Thoracic aorta (tissue), 2 donors: Measurements from ENCODE around the gene KLHL15. TPM values are rescaled to one million over a fixed set of nuclear protein-coding genes. Genes with fewer than 3 reads are reported as not detected.

Experiments
- ATAC-seq: fragments of 150-250 bp; one replicate; pipeline ENCODE4 v1.8.0; 2017; ENCODE audit warnings: low read depth; ENCODE audit not compliant: insufficient number of reproducible peaks, low FRiP score
- DNase-seq: peaks from one replicate; pipeline ENCODE4 v3.0.0-alpha.2; 2020; ENCODE audit warnings: low spot score
- H3K27ac ChIP-seq, 2 donors: fragments of 200-600 bp; sonication (generic); 1 replicate in 1 of 2; 2 replicates in 1 of 2; pipeline ENCODE4 v1.5.1; 2016; ENCODE audit warnings: mild to moderate bottlenecking in 2 of 2, moderate library complexity in 2 of 2
- H3K27me3 ChIP-seq: fragments of 200-600 bp; sonication (generic); replicated peaks from 2 replicates; pipeline ENCODE4 v1.6.0; 2016; ENCODE audit warnings: mild to moderate bottlenecking; ENCODE audit not compliant: insufficient read depth
- H3K36me3 ChIP-seq: fragments of 200-600 bp; sonication (generic); one replicate; pipeline ENCODE4 v1.5.1; 2016
- H3K4me1 ChIP-seq, 2 donors: fragments of 200-600 bp; sonication (generic); 1 replicate in 1 of 2; 2 replicates in 1 of 2; pipeline versions ENCODE4 v1.5.1 to v1.6.0; 2016; ENCODE audit warnings: low read depth in 2 of 2, mild to moderate bottlenecking in 1 of 2; ENCODE audit not compliant: control insufficient read depth in 1 of 2
- H3K4me3 ChIP-seq: fragments of 200-600 bp; sonication (generic); 2 replicates; pipeline ENCODE4 v1.5.1; 2016; ENCODE audit warnings: mild to moderate bottlenecking
- H3K9me3 ChIP-seq: fragments of 200-600 bp; sonication (generic); 2 replicates; pipeline ENCODE4 v1.5.1; 2016
- CTCF ChIP-seq: fragments of 200-600 bp; sonication (generic); IDR thresholded peaks from one replicate; pipeline ENCODE4 v1.5.1; 2019; ENCODE audit warnings: antibody characterized with exemption
- total RNA-seq, 2 donors: library from RNA; depleted of rRNA; stranded (reverse); fragments of >200 nt; gene quantifications; one replicate each; pipeline versions ENCODE4 v1.1.0 to v1.2.3, GENCODE V29; 2016

KLHL15 gene
- total RNA-seq, 2 donors from 2014 or later = 4.7 to 13.1 TPM

DNA sequence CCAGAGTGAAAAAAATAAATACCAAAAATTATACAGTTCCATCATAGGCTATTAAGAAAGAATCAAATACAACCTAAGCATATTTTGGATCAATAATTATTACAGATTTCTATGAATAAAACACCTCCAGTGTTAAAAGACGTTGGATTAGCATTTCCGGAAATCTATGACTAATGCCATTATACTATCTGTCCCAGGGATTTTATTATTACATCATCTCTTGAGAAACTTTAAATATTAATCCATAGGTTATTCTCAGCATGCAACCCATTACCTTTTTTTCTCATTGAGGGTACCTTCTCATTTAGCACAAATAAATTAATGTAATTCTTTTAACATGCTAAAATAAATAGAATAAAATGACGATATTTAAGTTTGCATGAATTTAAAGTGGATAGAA lies 74.6 kb downstream of the KLHL15 start:
- Histone ChIP-seq H3K9me3 (no peaks in the 10 kb centered on the region), H3K27me3 (no peaks in the 10 kb centered on the region), H3K27ac (no peak overlapping the region), H3K36me3 (no peaks in the 10 kb centered on the region), H3K4me1 (no peaks in the 10 kb centered on the region), H3K4me3 (no peak overlapping the region)
- ATAC-seq = no peak
- DNase-seq = no peak
- TF ChIP-seq CTCF = no peak

DNA sequence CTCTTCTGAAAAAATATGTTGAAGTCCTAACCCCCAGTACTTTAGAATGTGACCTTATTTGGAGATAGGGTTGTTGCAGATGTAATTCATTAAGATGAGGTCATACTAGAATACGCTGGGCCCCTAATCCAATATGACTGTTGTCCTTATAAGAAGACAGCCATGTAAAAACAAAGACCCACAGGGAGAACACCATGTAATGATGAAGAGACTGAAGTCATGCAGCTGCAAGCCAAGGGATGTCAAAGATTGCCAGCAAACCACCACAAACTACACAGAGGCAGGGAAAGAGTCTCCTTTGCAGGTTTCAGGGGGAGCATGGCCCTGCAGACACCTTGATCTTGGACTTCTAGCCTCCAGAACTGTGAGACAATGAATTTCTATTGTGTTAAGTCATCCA lies 81.8 kb downstream of the KLHL15 start:
- no peaks in the 10 kb centered on the region for H3K27me3 ChIP-seq
- no peak overlapping the region for H3K27ac ChIP-seq
- no peak for DNase-seq
- H3K4me3 ChIP-seq = no peak overlapping the region
- no peak for ATAC-seq
- H3K36me3 ChIP-seq = no peaks in the 10 kb centered on the region
- no peaks in the 10 kb centered on the region for H3K9me3 ChIP-seq
- no peak for TF ChIP-seq CTCF
- H3K4me1 ChIP-seq = no peaks in the 10 kb centered on the region

DNA sequence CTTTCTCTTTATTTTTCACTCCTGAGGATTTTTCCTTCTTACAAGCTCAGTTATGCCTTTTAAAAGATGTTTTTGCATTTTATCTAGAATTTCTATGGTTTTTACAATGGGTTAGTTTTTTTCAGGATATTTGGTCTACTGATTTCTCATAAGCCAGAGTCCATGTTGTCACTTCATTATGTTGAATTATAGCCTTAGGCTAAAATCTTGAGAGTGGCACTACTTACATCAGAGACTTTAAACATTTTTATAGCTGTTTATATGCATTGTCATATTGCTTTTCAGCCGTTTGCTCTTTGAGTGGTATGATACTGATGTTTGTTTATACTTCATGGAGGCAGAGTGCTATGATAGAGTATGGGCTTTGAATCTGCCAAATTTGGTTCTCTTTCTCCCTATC lies 82.8 kb downstream of the KLHL15 start:
- no peak overlapping the region for H3K27ac ChIP-seq
- ATAC-seq (no peak), DNase-seq (no peak)
- H3K4me3 ChIP-seq = no peak overlapping the region
- no peak for TF ChIP-seq CTCF
- H3K9me3 ChIP-seq = no peaks in the 10 kb centered on the region
- H3K4me1 ChIP-seq = no peaks in the 10 kb centered on the region
- no peaks in the 10 kb centered on the region for H3K27me3 ChIP-seq
- H3K36me3 ChIP-seq = no peaks in the 10 kb centered on the region

DNA sequence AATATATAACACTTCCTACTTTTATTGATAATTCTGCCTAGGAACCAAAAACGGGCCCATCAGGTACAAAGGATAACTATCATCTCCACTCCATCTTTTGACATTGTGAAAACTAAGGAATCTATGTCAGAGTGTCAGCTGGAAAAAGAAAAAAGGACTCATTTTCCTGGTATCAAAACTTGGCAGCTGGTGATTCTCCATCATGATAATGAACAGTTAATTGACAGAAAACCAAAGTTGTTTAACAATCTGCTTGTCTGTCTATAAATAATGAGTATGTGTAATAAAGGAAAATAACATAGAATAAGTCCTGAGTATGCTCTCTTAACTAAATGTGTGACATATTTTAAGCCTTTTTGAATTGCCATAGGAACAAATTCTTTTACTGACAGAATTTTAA lies 87.8 kb downstream of the KLHL15 start:
- Histone ChIP-seq H3K9me3 (no peaks in the 10 kb centered on the region), H3K4me1 (no peaks in the 10 kb centered on the region), H3K27me3 (no peaks in the 10 kb centered on the region), H3K36me3 (no peaks in the 10 kb centered on the region), H3K27ac (no peak overlapping the region), H3K4me3 (no peak overlapping the region)
- DNase-seq (no peak), ATAC-seq (no peak)
- no peak for TF ChIP-seq CTCF

GRCh38 chrX:23938690-23939089 lies 88.3 kb downstream of the KLHL15 start:
- no peak for ATAC-seq

More at GRCh38 chrX:23938690-23939089, 88.3 kb downstream of the KLHL15 start:
- no peaks in the 10 kb centered on the region for H3K9me3 ChIP-seq
- H3K27ac ChIP-seq = no peak overlapping the region
- no peaks in the 10 kb centered on the region for H3K36me3 ChIP-seq
- H3K4me3 ChIP-seq = no peak overlapping the region
- TF ChIP-seq CTCF = no peak
- no peaks in the 10 kb centered on the region for H3K27me3 ChIP-seq
- H3K4me1 ChIP-seq = no peaks in the 10 kb centered on the region
- DNase-seq = no peak
